Activated naive CD4-positive, alpha-beta T cell treated with anti-CD3 and anti-CD28 coated beads for 36 hours (primary cell): ENCODE results near the gene PGAM4. TPM values are rescaled to one million over a fixed set of nuclear protein-coding genes. Genes with fewer than 3 reads are reported as not detected.
"Not testable (repeated sequence)": the region's sequence is repeated elsewhere in the genome, so short reads cannot be mapped to it uniquely, and the experiment has no call there.

Source experiments
- CTCF ChIA-PET: fragments of 350-600 bp; sonication (Branson Sonifier 250); formaldehyde crosslinking; loops from one replicate; lab custom pipeline; 2021; ENCODE audit warnings: antibody characterized with exemption; lab: Charles Lee
- DNase-seq: peaks from one replicate; pipeline ENCODE4 v3.0.0-alpha.2; 2020
- H3K27ac Mint-ChIP-seq: one replicate; pipeline ENCODE4 v1.8.0; 2021; ENCODE audit warnings: mild to moderate bottlenecking, mixed read lengths
- H3K27me3 Mint-ChIP-seq: one replicate; pipeline ENCODE4 v1.8.0; 2021; ENCODE audit warnings: low read depth, mixed read lengths
- H3K36me3 Mint-ChIP-seq: one replicate; pipeline ENCODE4 v1.8.0; 2021; ENCODE audit warnings: low read depth, mixed read lengths
- H3K4me1 Mint-ChIP-seq: one replicate; pipeline ENCODE4 v1.8.0; 2021; ENCODE audit warnings: low read depth, mixed read lengths
- H3K4me3 Mint-ChIP-seq: one replicate; pipeline ENCODE4 v1.8.0; 2021; ENCODE audit warnings: mild to moderate bottlenecking, moderate library complexity, mixed read lengths
- H3K9me3 Mint-ChIP-seq: one replicate; pipeline ENCODE4 v1.8.0; 2021; ENCODE audit warnings: mixed read lengths
- intact Hi-C: fragments of 100-400 bp; cut with micrococcal nuclease; formaldehyde crosslinking; loops from one replicate; pipeline ENCODE4 v1.15.1; 2023
- total RNA-seq, 2 experiments: library from RNA; stranded (reverse); gene quantifications; one replicate each; pipeline ENCODE4 v1.2.3, GENCODE V29; 2021

Gene PGAM4
- total RNA-seq, 2 experiments from 2014 or later, result 0.86 to 1.2 TPM

- CTCF ChIA-PET, result no interaction called here
- DNase-seq, result no peak
- intact Hi-C loops, result no loop called here
- H3K9me3 Mint-ChIP-seq, result no peaks in the 10 kb centered on the region
- H3K4me3 Mint-ChIP-seq, result no peak overlapping the region
- H3K27ac Mint-ChIP-seq, result no peak overlapping the region
- no peaks in the 10 kb centered on the region for H3K27me3 Mint-ChIP-seq
- no peaks in the 10 kb centered on the region for H3K36me3 Mint-ChIP-seq
- peaks cover 9% of the 10 kb centered on the region for H3K4me1 Mint-ChIP-seq
Observed at GRCh38 chrX:77922787-77923186, 46.7 kb downstream of the PGAM4 start.

- H3K36me3 Mint-ChIP-seq, DNase-seq, H3K9me3 Mint-ChIP-seq, H3K27me3 Mint-ChIP-seq, CTCF ChIA-PET, H3K4me3 Mint-ChIP-seq, H3K27ac Mint-ChIP-seq: not testable (repeated sequence)
- intact Hi-C loops, result loop anchor here (10.0 kb wide), 1 partner anchor 1445 kb away; the partner anchor contains the start of gene ITM2A
- H3K4me1 Mint-ChIP-seq, result peaks cover 14% of the 10 kb centered on the region
Observed at GRCh38 chrX:77919370-77919769, 50.1 kb downstream of the PGAM4 start.

DNA sequence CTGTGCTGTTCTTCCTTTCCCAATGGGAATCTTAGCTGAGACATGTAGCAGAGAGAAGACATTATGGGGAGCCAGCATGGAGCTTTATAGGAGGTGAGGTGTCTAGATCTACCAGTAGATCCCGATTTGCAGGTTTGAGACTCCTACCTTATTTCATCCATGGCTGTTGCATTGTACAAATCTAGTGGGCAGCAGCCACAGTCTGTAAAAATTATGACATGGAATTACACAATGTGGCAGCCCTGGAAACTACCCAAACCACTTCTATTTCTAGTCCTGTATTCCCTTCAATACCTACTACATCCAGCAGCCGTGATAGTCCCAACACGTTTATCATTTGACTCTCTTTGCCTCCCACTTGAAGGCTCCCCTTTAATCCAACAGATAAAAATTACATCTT, 50.9 kb downstream of the PGAM4 start:
- Mint-ChIP-seq H3K4me3 (no peak overlapping the region), H3K9me3 (no peaks in the 10 kb centered on the region), H3K27me3 (no peaks in the 10 kb centered on the region), H3K27ac (no peak overlapping the region), H3K4me1 (peaks cover 14% of the 10 kb centered on the region), H3K36me3 (no peaks in the 10 kb centered on the region)
- CTCF ChIA-PET, result interaction anchor here (1.0 to 1.1 kb wide), 3 partner anchors 17 to 109 kb away, joined by 3 read pairs; no protein-coding TSS in a partner anchor
- intact Hi-C loops, result loop anchor here (10.0 kb wide), 1 partner anchor 1446 kb away; the partner anchor contains the start of gene ITM2A
- DNase-seq, result no peak

Other genes starting within 250 kb of the PGAM4 start
- 10 to 100 TPM; 49.2 to 49.9 TPM for gene ATRX, start 183.4 kb downstream of the PGAM4 start, total RNA-seq
- 10 to 100 TPM; 31.0 to 32.4 TPM for gene MAGT1, start 74.2 kb downstream of the PGAM4 start, total RNA-seq
- gene COX7B, start 70.2 kb downstream of the PGAM4 start, total RNA-seq, result 100 to 1,000 TPM; 363 to 367 TPM
- 1 to 10 TPM; 5.3 to 5.5 TPM for gene ATP7A, start 58.9 kb downstream of the PGAM4 start, total RNA-seq
- gene PGK1, start 134.6 kb upstream of the PGAM4 start, total RNA-seq, result 100 to 1,000 TPM; 744 to 766 TPM
- gene TAF9B, start 170.0 kb upstream of the PGAM4 start, total RNA-seq, result 10 to 100 TPM; 25.9 to 27.2 TPM